Activated CD8-positive, alpha-beta T cell treated with anti-CD3 and anti-CD28 coated beads, Interleukin-2, amount 10 ng/mL, durations not matched to agents 7 days and 5 days (primary cell): ENCODE results near the gene TRAF7. TPM values are rescaled to one million over a fixed set of nuclear protein-coding genes. Genes with fewer than 3 reads are reported as not detected.

Experiments used
- ATAC-seq: fragments of 150-1000 bp; cut with Tn5 transposase; one replicate; pipeline ENCODE4 v1.10.0; 2021; ENCODE audit warnings: moderate library complexity
- CTCF ChIA-PET: fragments of 350-600 bp; sonication (Branson Sonifier 250); formaldehyde crosslinking; loops from one replicate; lab custom pipeline; 2021; ENCODE audit warnings: antibody characterized with exemption; lab: Charles Lee
- POLR2A ChIA-PET: fragments of 350-600 bp; sonication (Branson Sonifier 250); formaldehyde crosslinking; loops from one replicate; lab custom pipeline; 2021; ENCODE audit warnings: antibody characterized with exemption; lab: Charles Lee
- DNase-seq: peaks from one replicate; pipeline ENCODE4 v3.0.0-alpha.2; 2020
- H3K27ac Mint-ChIP-seq: one replicate; pipeline ENCODE4 v1.8.0; 2021; ENCODE audit warnings: mild to moderate bottlenecking, mixed read lengths
- H3K27me3 Mint-ChIP-seq: one replicate; pipeline ENCODE4 v1.8.0; 2021; ENCODE audit warnings: low read depth, mixed read lengths
- H3K36me3 Mint-ChIP-seq: one replicate; pipeline ENCODE4 v1.8.0; 2021; ENCODE audit warnings: low read depth, mixed read lengths
- H3K4me1 Mint-ChIP-seq: one replicate; pipeline ENCODE4 v1.8.0; 2021; ENCODE audit warnings: low read depth, mixed read lengths
- H3K4me3 Mint-ChIP-seq: one replicate; pipeline ENCODE4 v1.8.0; 2021; ENCODE audit warnings: mild to moderate bottlenecking, mixed read lengths
- H3K9me3 Mint-ChIP-seq: one replicate; pipeline ENCODE4 v1.8.0; 2022; ENCODE audit warnings: mixed read lengths; ENCODE audit not compliant: insufficient read depth
- total RNA-seq, 2 experiments: library from RNA; stranded (reverse); gene quantifications; one replicate each; pipeline ENCODE4 v1.2.3, GENCODE V29; 2021

Gene TRAF7
- total RNA-seq, 2 experiments from 2014 or later, result 56.8 to 59.5 TPM

GRCh38 chr16:2180962-2181923, 25.7 kb downstream of the TRAF7 start:
- H3K27me3 Mint-ChIP-seq, result no peaks in the 10 kb centered on the region
- no peaks in the 10 kb centered on the region for H3K4me1 Mint-ChIP-seq
- no peak overlapping the region for H3K4me3 Mint-ChIP-seq
- H3K36me3 Mint-ChIP-seq, result peaks cover 6% of the 10 kb centered on the region
- H3K9me3 Mint-ChIP-seq, result no peaks in the 10 kb centered on the region
- no peak overlapping the region for H3K27ac Mint-ChIP-seq
- ATAC-seq (no peak), DNase-seq (no peak)
- ChIA-PET POLR2A (interaction anchor here (0.8 kb wide), 1 partner anchor 25 kb away, joined by 3 read pairs; no protein-coding TSS in a partner anchor), CTCF (no interaction called here)

GRCh38 chr16:2181952-2182351, 26.4 kb downstream of the TRAF7 start:
- H3K27me3 Mint-ChIP-seq, result no peaks in the 10 kb centered on the region
- CTCF ChIA-PET, result no interaction called here
- no peak overlapping the region for H3K4me3 Mint-ChIP-seq
- H3K4me1 Mint-ChIP-seq, result no peaks in the 10 kb centered on the region
- peaks cover 4% of the 10 kb centered on the region for H3K36me3 Mint-ChIP-seq
- no peak for ATAC-seq
- no peak overlapping the region for H3K27ac Mint-ChIP-seq
- POLR2A ChIA-PET, result no interaction called here
- no peak for DNase-seq
- no peaks in the 10 kb centered on the region for H3K9me3 Mint-ChIP-seq

- ChIA-PET CTCF (no interaction called here), POLR2A (no interaction called here)
- no peak for ATAC-seq
- no peak overlapping the region for H3K27ac Mint-ChIP-seq
- H3K4me1 Mint-ChIP-seq, result no peaks in the 10 kb centered on the region
- H3K27me3 Mint-ChIP-seq, result no peaks in the 10 kb centered on the region
- DNase-seq, result no peak
- no peaks in the 10 kb centered on the region for H3K9me3 Mint-ChIP-seq
- H3K36me3 Mint-ChIP-seq, result no peaks in the 10 kb centered on the region
- H3K4me3 Mint-ChIP-seq, result no peak overlapping the region
Measured at GRCh38 chr16:2183671-2184070, 28.1 kb downstream of the TRAF7 start.

- CTCF ChIA-PET, result no interaction called here
- Mint-ChIP-seq H3K4me3 (no peak overlapping the region), H3K36me3 (no peaks in the 10 kb centered on the region), H3K4me1 (no peaks in the 10 kb centered on the region), H3K27ac (no peak overlapping the region), H3K9me3 (no peaks in the 10 kb centered on the region), H3K27me3 (no peaks in the 10 kb centered on the region)
- no peak for DNase-seq
- POLR2A ChIA-PET, result interaction anchor here (0.5 kb wide), 1 partner anchor 573 kb away, joined by 3 read pairs; no protein-coding TSS in a partner anchor
- no peak for ATAC-seq
Measured at GRCh38 chr16:2184346-2184745, 28.8 kb downstream of the TRAF7 start.

- H3K36me3 Mint-ChIP-seq, result no peaks in the 10 kb centered on the region
- no peaks in the 10 kb centered on the region for H3K9me3 Mint-ChIP-seq
- DNase-seq (no peak), ATAC-seq (no peak)
- ChIA-PET POLR2A (no interaction called here), CTCF (no interaction called here)
- no peaks in the 10 kb centered on the region for H3K27me3 Mint-ChIP-seq
- no peaks in the 10 kb centered on the region for H3K4me1 Mint-ChIP-seq
- no peak overlapping the region for H3K4me3 Mint-ChIP-seq
- H3K27ac Mint-ChIP-seq, result no peak overlapping the region
Measured at GRCh38 chr16:2184962-2185361, 29.4 kb downstream of the TRAF7 start.

GRCh38 chr16:2186064-2186463, 30.5 kb downstream of the TRAF7 start:
- ChIA-PET POLR2A (no interaction called here), CTCF (no interaction called here)
- Mint-ChIP-seq H3K27me3 (no peaks in the 10 kb centered on the region), H3K9me3 (no peaks in the 10 kb centered on the region), H3K36me3 (no peaks in the 10 kb centered on the region), H3K4me3 (no peak overlapping the region), H3K27ac (peak overlapping the region; percentile 64), H3K4me1 (no peaks in the 10 kb centered on the region)
- DNase-seq, result no peak
- ATAC-seq, result no peak

- no peaks in the 10 kb centered on the region for H3K4me1 Mint-ChIP-seq
- CTCF ChIA-PET, result no interaction called here
- no peaks in the 10 kb centered on the region for H3K36me3 Mint-ChIP-seq
- DNase-seq, result no peak
- H3K9me3 Mint-ChIP-seq, result no peaks in the 10 kb centered on the region
- no peaks in the 10 kb centered on the region for H3K27me3 Mint-ChIP-seq
- ATAC-seq, result no peak
- POLR2A ChIA-PET, result no interaction called here
- H3K4me3 Mint-ChIP-seq, result no peak overlapping the region
- peak overlapping the region; percentile 64 for H3K27ac Mint-ChIP-seq
Measured at GRCh38 chr16:2186505-2186904, 30.9 kb downstream of the TRAF7 start.

GRCh38 chr16:2187212-2187611, 31.6 kb downstream of the TRAF7 start:
- no peak for DNase-seq
- Mint-ChIP-seq H3K27ac (no peak overlapping the region), H3K27me3 (no peaks in the 10 kb centered on the region), H3K9me3 (no peaks in the 10 kb centered on the region), H3K4me3 (no peak overlapping the region), H3K36me3 (no peaks in the 10 kb centered on the region), H3K4me1 (no peaks in the 10 kb centered on the region)
- no peak for ATAC-seq
- CTCF ChIA-PET, result no interaction called here
- POLR2A ChIA-PET, result no interaction called here

- DNase-seq (no peak), ATAC-seq (no peak)
- Mint-ChIP-seq H3K4me3 (no peak overlapping the region), H3K9me3 (no peaks in the 10 kb centered on the region), H3K4me1 (no peaks in the 10 kb centered on the region), H3K27me3 (no peaks in the 10 kb centered on the region), H3K36me3 (no peaks in the 10 kb centered on the region), H3K27ac (no peak overlapping the region)
- CTCF ChIA-PET, result interaction anchor here (0.7 kb wide), 1 partner anchor 225 kb away, joined by 3 read pairs; no protein-coding TSS in a partner anchor
- POLR2A ChIA-PET, result interaction anchor here (0.8 to 1.2 kb wide), 2 partner anchors 17 to 33 kb away, joined by 3 read pairs; partner anchors contain the start of gene TRAF7
Measured at GRCh38 chr16:2188395-2188794, 32.8 kb downstream of the TRAF7 start.

- DNase-seq, result no peak
- no peaks in the 10 kb centered on the region for H3K4me1 Mint-ChIP-seq
- no peak overlapping the region for H3K4me3 Mint-ChIP-seq
- CTCF ChIA-PET, result no interaction called here
- POLR2A ChIA-PET, result interaction anchor here (0.8 to 1.2 kb wide), 2 partner anchors 16 to 34 kb away, joined by 3 read pairs; partner anchors contain the start of gene TRAF7
- no peaks in the 10 kb centered on the region for H3K36me3 Mint-ChIP-seq
- H3K9me3 Mint-ChIP-seq, result no peaks in the 10 kb centered on the region
- ATAC-seq, result no peak
- H3K27me3 Mint-ChIP-seq, result peaks cover 4% of the 10 kb centered on the region
- H3K27ac Mint-ChIP-seq, result no peak overlapping the region
Measured at GRCh38 chr16:2189252-2189893, 33.8 kb downstream of the TRAF7 start.

GRCh38 chr16:2190002-2190658, 34.5 kb downstream of the TRAF7 start:
- H3K36me3 Mint-ChIP-seq, result no peaks in the 10 kb centered on the region
- peaks cover 3% of the 10 kb centered on the region for H3K4me1 Mint-ChIP-seq
- H3K27me3 Mint-ChIP-seq, result peaks cover 11% of the 10 kb centered on the region
- DNase-seq (no peak), ATAC-seq (no peak)
- H3K9me3 Mint-ChIP-seq, result no peaks in the 10 kb centered on the region
- H3K27ac Mint-ChIP-seq, result no peak overlapping the region
- CTCF ChIA-PET, result no interaction called here
- H3K4me3 Mint-ChIP-seq, result no peak overlapping the region
- POLR2A ChIA-PET, result no interaction called here
